Measurements from ENCODE around the gene C2CD2L. TPM values are rescaled to one million over a fixed set of nuclear protein-coding genes. Genes with fewer than 3 reads are reported as not detected.

The C2CD2L gene
- total and polyA plus RNA-seq, 2 of the 13 experiments (the other 11 are each of a cell fraction or from before 2014, with no cell fraction given): 3.7 to 5.5 TPM

DNA sequence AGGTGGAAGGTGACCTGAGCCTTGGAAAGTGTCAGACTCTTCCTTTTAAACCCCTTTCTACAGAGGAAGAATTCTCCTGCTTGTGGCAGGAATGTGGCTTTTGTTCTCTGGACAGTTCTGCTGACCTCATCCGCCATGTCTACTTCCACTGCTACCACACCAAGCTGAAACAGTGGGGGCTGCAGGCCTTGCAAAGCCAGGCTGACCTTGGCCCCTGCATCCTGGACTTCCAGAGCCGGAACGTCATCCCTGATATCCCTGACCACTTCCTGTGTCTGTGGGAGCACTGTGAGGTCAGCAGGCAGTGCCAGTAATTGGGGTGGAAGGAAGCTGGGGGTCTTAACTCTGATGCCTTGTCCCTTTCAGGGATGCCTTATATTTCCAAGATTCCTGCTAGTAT, 23.5 kb downstream of the C2CD2L start (continued):
- TF ChIP-seq, protein P1, sequence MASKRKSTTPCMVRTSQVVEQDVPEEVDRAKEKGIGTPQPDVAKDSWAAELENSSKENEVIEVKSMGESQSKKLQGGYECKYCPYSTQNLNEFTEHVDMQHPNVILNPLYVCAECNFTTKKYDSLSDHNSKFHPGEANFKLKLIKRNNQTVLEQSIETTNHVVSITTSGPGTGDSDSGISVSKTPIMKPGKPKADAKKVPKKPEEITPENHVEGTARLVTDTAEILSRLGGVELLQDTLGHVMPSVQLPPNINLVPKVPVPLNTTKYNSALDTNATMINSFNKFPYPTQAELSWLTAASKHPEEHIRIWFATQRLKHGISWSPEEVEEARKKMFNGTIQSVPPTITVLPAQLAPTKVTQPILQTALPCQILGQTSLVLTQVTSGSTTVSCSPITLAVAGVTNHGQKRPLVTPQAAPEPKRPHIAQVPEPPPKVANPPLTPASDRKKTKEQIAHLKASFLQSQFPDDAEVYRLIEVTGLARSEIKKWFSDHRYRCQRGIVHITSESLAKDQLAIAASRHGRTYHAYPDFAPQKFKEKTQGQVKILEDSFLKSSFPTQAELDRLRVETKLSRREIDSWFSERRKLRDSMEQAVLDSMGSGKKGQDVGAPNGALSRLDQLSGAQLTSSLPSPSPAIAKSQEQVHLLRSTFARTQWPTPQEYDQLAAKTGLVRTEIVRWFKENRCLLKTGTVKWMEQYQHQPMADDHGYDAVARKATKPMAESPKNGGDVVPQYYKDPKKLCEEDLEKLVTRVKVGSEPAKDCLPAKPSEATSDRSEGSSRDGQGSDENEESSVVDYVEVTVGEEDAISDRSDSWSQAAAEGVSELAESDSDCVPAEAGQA (IDR thresholded peaks at IDR 0.05; ENCODE audit: low read depth): peak; percentile 80
- TF ChIP-seq, protein P1 (CRISPR knock-in tag; IDR thresholded peaks at IDR 0.05; ENCODE audit: borderline replicate concordance): no peak
- TF ChIP-seq MED1 (CRISPR knock-in tag; IDR thresholded peaks at IDR 0.05) (peak; percentile 25; the same call in 1 of the 2 replicates), FOXA3 (CRISPR knock-in tag; IDR thresholded peaks at IDR 0.05) (peak; percentile 38; the same call in 1 of the 2 replicates), GABPB1 (CRISPR knock-in tag; IDR thresholded peaks at IDR 0.05) (peak; percentile 83), MEIS1 (CRISPR knock-in tag; IDR thresholded peaks at IDR 0.05; ENCODE audit: borderline replicate concordance) (no peak), NCOA2 (CRISPR knock-in tag; IDR thresholded peaks at IDR 0.05) (0 out of 2 replicates have a peak, but pooled peaks have one; percentile 14), ZNF629 (CRISPR knock-in tag; conservative IDR thresholded peaks at IDR 0.05) (no peak), ZBTB1 (CRISPR knock-in tag; IDR thresholded peaks at IDR 0.05; ENCODE audit: borderline replicate concordance) (no peak), GATAD1 (CRISPR knock-in tag; IDR thresholded peaks at IDR 0.05) (0 out of 2 replicates have a peak, but pooled peaks have one; percentile 28), ZBTB21 (CRISPR knock-in tag; IDR thresholded peaks at IDR 0.05) (peak; percentile 99)
- TF ChIP-seq, protein P2, sequence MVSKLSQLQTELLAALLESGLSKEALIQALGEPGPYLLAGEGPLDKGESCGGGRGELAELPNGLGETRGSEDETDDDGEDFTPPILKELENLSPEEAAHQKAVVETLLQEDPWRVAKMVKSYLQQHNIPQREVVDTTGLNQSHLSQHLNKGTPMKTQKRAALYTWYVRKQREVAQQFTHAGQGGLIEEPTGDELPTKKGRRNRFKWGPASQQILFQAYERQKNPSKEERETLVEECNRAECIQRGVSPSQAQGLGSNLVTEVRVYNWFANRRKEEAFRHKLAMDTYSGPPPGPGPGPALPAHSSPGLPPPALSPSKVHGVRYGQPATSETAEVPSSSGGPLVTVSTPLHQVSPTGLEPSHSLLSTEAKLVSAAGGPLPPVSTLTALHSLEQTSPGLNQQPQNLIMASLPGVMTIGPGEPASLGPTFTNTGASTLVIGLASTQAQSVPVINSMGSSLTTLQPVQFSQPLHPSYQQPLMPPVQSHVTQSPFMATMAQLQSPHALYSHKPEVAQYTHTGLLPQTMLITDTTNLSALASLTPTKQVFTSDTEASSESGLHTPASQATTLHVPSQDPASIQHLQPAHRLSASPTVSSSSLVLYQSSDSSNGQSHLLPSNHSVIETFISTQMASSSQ (IDR thresholded peaks at IDR 0.05; ENCODE audit: low read depth): no peak
- TF ChIP-seq, protein P2 (CRISPR knock-in tag; IDR thresholded peaks at IDR 0.05; ENCODE audit: borderline replicate concordance): peak; percentile 20; the same call in 1 of the 2 replicates
- TF ChIP-seq, protein P3, sequence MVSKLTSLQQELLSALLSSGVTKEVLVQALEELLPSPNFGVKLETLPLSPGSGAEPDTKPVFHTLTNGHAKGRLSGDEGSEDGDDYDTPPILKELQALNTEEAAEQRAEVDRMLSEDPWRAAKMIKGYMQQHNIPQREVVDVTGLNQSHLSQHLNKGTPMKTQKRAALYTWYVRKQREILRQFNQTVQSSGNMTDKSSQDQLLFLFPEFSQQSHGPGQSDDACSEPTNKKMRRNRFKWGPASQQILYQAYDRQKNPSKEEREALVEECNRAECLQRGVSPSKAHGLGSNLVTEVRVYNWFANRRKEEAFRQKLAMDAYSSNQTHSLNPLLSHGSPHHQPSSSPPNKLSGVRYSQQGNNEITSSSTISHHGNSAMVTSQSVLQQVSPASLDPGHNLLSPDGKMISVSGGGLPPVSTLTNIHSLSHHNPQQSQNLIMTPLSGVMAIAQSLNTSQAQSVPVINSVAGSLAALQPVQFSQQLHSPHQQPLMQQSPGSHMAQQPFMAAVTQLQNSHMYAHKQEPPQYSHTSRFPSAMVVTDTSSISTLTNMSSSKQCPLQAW (CRISPR knock-in tag; IDR thresholded peaks at IDR 0.05): 0 out of 2 replicates have a peak, but pooled peaks have one; percentile 28
- TF ChIP-seq, protein P4, sequence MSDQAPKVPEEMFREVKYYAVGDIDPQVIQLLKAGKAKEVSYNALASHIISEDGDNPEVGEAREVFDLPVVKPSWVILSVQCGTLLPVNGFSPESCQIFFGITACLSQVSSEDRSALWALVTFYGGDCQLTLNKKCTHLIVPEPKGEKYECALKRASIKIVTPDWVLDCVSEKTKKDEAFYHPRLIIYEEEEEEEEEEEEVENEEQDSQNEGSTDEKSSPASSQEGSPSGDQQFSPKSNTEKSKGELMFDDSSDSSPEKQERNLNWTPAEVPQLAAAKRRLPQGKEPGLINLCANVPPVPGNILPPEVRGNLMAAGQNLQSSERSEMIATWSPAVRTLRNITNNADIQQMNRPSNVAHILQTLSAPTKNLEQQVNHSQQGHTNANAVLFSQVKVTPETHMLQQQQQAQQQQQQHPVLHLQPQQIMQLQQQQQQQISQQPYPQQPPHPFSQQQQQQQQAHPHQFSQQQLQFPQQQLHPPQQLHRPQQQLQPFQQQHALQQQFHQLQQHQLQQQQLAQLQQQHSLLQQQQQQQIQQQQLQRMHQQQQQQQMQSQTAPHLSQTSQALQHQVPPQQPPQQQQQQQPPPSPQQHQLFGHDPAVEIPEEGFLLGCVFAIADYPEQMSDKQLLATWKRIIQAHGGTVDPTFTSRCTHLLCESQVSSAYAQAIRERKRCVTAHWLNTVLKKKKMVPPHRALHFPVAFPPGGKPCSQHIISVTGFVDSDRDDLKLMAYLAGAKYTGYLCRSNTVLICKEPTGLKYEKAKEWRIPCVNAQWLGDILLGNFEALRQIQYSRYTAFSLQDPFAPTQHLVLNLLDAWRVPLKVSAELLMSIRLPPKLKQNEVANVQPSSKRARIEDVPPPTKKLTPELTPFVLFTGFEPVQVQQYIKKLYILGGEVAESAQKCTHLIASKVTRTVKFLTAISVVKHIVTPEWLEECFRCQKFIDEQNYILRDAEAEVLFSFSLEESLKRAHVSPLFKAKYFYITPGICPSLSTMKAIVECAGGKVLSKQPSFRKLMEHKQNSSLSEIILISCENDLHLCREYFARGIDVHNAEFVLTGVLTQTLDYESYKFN (CRISPR knock-in tag; conservative IDR thresholded peaks at IDR 0.05): peak; percentile 67

Data from HepG2 (cell line).